Transverse colon (tissue), 4 donors: ENCODE measurements around the gene TMEM123. TPM values are rescaled to one million over a fixed set of nuclear protein-coding genes. Genes with fewer than 3 reads are reported as not detected.

Experiments
- DNase-seq: peaks from one replicate; pipeline ENCODE4 v3.0.0-alpha.2; 2019
- H3K27ac ChIP-seq, 4 donors: fragments of 200-600 bp; sonication (generic); 2 replicates each; pipeline ENCODE4 v1.5.1; 2016 to 2018; ENCODE audit warnings: inconsistent platforms in 4 of 4
- H3K27me3 ChIP-seq: fragments of 200-600 bp; sonication (generic); 2 replicates; pipeline ENCODE4 v1.5.1; 2017; ENCODE audit warnings: inconsistent platforms
- H3K36me3 ChIP-seq, 4 donors: fragments of 200-600 bp; sonication (generic); 2 replicates each; pipeline ENCODE4 v1.5.1; 2017 to 2019; ENCODE audit warnings: inconsistent platforms in 4 of 4
- H3K4me1 ChIP-seq, 4 donors: fragments of 200-600 bp; sonication (generic); 2 replicates each; pipeline ENCODE4 v1.5.1; 2017 to 2020; ENCODE audit warnings: inconsistent platforms in 4 of 4
- H3K4me3 ChIP-seq, 4 donors: fragments of 200-600 bp; sonication (generic); 1 replicate in 1 of 4; 2 replicates in 3 of 4; pipeline versions ENCODE4 v1.5.1 to v1.6.1; 2017 to 2019; ENCODE audit warnings: inconsistent platforms in 4 of 4
- H3K9me3 ChIP-seq, 2 donors: fragments of 200-600 bp; sonication (generic); 2 replicates each; pipeline ENCODE4 v1.5.1; 2017 to 2019; ENCODE audit warnings: inconsistent platforms in 2 of 2
- EP300 ChIP-seq: sonication (generic); formaldehyde crosslinking; IDR thresholded peaks from one replicate; pipeline ENCODE4 v1.6.1; 2017; ENCODE audit warnings: antibody characterized with exemption, low read depth
- POLR2A ChIP-seq: fragments of 450-650 bp; IDR thresholded peaks from one replicate; pipeline ENCODE4 v1.6.1; 2016; ENCODE audit warnings: antibody characterized with exemption, mild to moderate bottlenecking, moderate library complexity
- POLR2AphosphoS5 ChIP-seq, 3 donors: sonication (generic); formaldehyde crosslinking; IDR thresholded peaks; one replicate each; pipeline ENCODE4 v1.6.1; 2016; ENCODE audit warnings: antibody characterized with exemption in 3 of 3
- WGBS, 2 donors: methylation state at CpG; one replicate each; pipeline ENCODE4 v1.1.5; 2018; ENCODE audit warnings: low coverage in 1 of 2; 5-methylcytosine and 5-hydroxymethylcytosine counted together
- in situ Hi-C, 4 donors: fragments of 200-750 bp; cut with MboI; loops; one replicate each; pipeline versions ENCODE4 v1.15.0 to v1.15.1; 2017; ENCODE audit warnings: low sequenced_read_pairs in 3 of 4, low pct_ligation_motif_present in 1 of 4, low pct_unique_long_range_greater_than_20kb in 1 of 4
- intact Hi-C: fragments of 100-400 bp; cut with DNase I; formaldehyde crosslinking; loops from one replicate; pipeline ENCODE4 v1.15.1; 2023; ENCODE audit warnings: low total_unique reads
- total RNA-seq, 4 donors: library from RNA; depleted of rRNA; stranded (reverse); fragments of >200 nt; gene quantifications; one replicate each; pipeline ENCODE4 v1.1.0, GENCODE V29; 2016
- TF ChIP-seq, protein P1 (sequence below), 5 experiments: fragments of 200-600 bp in 3 of 5; fragments of 450-650 bp in 2 of 5; sonication (generic) in 3 of 5; IDR thresholded peaks; 1 replicate in 2 of 5; 2 replicates in 3 of 5; pipeline ENCODE4 v1.5.1; 2016 to 2017; ENCODE audit warnings: antibody characterized with exemption in 5 of 5, inconsistent platforms in 3 of 5, mild to moderate bottlenecking in 2 of 5, moderate library complexity in 1 of 5

TMEM123 gene
- total RNA-seq, 4 donors from 2014 or later: 55.4 to 137 (median 104) TPM

DNA sequence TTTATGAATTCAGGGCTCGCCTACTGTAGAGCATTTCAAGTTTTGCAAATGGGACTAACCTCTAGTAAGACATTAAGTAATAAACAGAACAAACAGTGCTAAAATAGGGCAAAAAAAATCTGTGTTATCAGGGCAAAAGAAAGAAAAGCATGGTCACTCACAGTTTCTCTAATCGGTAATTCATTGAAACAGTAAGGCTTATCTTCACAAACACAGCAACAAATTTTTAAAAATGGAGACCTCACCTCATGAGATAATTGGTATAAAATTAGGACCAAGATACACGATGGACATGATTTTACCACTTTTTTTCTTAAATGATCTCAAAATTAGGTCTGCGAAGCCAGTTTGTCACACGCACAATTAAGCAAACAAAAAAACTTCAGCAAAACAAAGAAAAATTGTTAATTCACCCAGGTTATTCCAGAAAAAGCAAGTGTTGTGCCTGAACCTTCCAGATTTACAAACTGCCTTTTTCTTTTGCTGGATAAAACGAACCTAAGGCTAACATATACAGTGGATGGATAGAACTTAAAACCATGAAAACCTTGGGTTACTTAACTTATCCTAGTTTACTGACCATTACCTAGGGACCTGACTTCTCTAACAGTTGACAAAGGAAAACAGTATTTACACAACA, 1.4 kb downstream of the TMEM123 start:
- no peaks in the 10 kb centered on the region for H3K36me3 ChIP-seq
- in situ Hi-C loops: no loop called here
- peak overlapping the region; percentile 90 to 99 (median 96) for H3K27ac ChIP-seq
- peak overlapping the region; percentile 68 to 95 (median 84) for H3K4me3 ChIP-seq
- no peak for DNase-seq
- WGBS, 2 donors: 6 to 7% methylated on average over 6 of the region's 6 CpGs
- H3K27me3 ChIP-seq: no peaks in the 10 kb centered on the region
- intact Hi-C loops: no loop called here
- H3K9me3 ChIP-seq: no peaks in the 10 kb centered on the region
- no peak for TF ChIP-seq POLR2AphosphoS5 (IDR thresholded peaks at IDR 0.05)
- TF ChIP-seq, protein P1, sequence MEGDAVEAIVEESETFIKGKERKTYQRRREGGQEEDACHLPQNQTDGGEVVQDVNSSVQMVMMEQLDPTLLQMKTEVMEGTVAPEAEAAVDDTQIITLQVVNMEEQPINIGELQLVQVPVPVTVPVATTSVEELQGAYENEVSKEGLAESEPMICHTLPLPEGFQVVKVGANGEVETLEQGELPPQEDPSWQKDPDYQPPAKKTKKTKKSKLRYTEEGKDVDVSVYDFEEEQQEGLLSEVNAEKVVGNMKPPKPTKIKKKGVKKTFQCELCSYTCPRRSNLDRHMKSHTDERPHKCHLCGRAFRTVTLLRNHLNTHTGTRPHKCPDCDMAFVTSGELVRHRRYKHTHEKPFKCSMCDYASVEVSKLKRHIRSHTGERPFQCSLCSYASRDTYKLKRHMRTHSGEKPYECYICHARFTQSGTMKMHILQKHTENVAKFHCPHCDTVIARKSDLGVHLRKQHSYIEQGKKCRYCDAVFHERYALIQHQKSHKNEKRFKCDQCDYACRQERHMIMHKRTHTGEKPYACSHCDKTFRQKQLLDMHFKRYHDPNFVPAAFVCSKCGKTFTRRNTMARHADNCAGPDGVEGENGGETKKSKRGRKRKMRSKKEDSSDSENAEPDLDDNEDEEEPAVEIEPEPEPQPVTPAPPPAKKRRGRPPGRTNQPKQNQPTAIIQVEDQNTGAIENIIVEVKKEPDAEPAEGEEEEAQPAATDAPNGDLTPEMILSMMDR (IDR thresholded peaks at IDR 0.05): no peak
- no peak for TF ChIP-seq EP300
- no peak for TF ChIP-seq POLR2A
- peaks cover 23 to 65% (median 38%) of the 10 kb centered on the region in 4 donors for H3K4me1 ChIP-seq

DNA sequence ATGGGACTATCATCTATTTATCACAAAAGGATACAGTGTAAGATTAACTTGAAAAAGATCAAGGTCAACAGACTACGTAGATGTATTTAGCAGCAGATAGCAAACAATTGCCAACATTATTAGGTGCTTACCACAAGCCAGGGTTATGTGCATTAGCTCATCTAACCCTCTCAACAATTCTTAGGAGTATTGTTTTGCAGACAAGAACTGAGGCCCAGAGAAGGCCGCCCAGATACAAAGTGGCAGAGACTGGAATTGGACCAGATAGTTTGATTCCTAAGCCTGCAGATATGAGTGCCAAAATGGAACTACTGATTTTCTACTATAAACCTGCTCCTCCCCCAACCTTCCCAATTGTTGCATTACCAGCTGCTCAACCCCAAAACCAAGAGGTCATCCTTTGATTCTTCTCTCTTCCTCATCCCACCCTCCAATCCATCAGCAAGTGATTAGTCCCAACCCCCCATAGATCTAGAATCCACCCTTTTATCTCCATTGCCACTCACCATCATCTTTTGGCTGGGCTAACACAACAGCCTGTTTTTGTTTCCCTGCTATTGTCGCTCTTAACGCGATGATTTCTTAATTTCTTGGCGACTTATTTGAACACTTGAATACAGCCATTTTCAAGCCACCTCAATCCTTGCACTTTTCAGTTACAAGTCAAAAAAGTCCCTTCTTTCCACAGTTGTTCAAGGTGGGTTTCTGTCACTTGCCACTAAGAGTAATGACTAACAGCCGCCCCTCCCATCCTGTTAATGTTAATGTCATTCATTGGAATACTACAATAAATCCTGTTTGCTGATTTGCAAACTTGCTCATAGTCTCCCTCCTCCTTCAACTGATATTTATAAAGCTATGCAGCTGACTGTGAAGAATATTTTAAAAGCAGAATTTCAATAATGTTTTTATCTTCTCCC, 2.7 kb downstream of the TMEM123 start:
- 79 to 87% methylated on average over 7 of the region's 7 CpGs for WGBS, 2 donors
- intact Hi-C loops: no loop called here

DNA sequence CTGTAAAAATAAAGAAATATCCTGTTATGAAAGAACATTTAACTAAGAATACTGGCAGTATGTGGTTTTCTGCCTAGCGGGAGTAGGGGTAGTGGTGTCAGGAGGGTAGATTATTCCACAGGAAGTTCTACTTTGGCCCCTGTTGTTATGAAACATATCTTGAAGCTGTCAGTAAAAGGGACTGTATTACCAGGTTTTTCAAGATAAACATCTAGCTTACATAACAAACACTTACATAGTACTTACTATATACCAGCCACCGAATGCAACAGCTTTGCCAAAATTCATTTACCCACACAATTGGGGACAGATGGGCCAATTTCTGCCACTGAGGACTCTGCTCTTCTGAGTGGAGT, 3.7 kb downstream of the TMEM123 start:
- no peak overlapping the region for H3K4me3 ChIP-seq
- DNase-seq: no peak
- TF ChIP-seq, protein P1 (IDR thresholded peaks at IDR 0.05): no peak
- TF ChIP-seq POLR2A (no peak), POLR2AphosphoS5 (IDR thresholded peaks at IDR 0.05) (no peak), EP300 (no peak)
- intact Hi-C loops (no loop called here), in situ Hi-C loops (loop anchor here in 1 of 4 donors (10.0 kb wide), 1 partner anchor 54 kb away; no protein-coding TSS in a partner anchor)
- H3K9me3 ChIP-seq: no peaks in the 10 kb centered on the region
- H3K27me3 ChIP-seq: no peaks in the 10 kb centered on the region
- WGBS, 2 donors: 70 to 76% methylated on average over 2 of the region's 2 CpGs
- H3K27ac ChIP-seq: peak overlapping the region in 3 of 4 donors; percentile 90 to 99 (median 93)
- H3K4me1 ChIP-seq: peaks cover 24 to 47% (median 38%) of the 10 kb centered on the region in 4 donors
- no peaks in the 10 kb centered on the region for H3K36me3 ChIP-seq

More for the DNA sequence above, 2.7 kb downstream of the TMEM123 start:
- H3K27ac ChIP-seq: peak overlapping the region; percentile 24 to 99 (median 92)
- H3K4me3 ChIP-seq: no peak overlapping the region
- H3K36me3 ChIP-seq: no peaks in the 10 kb centered on the region
- no peaks in the 10 kb centered on the region for H3K9me3 ChIP-seq
- no peak for DNase-seq
- TF ChIP-seq EP300 (no peak), POLR2A (no peak), POLR2AphosphoS5 (IDR thresholded peaks at IDR 0.05) (no peak)
- TF ChIP-seq, protein P1 (IDR thresholded peaks at IDR 0.05): no peak
- H3K4me1 ChIP-seq: peaks cover 24 to 57% (median 38%) of the 10 kb centered on the region in 4 donors
- in situ Hi-C loops: loop anchor here in 1 of 4 donors (10.0 kb wide), 1 partner anchor 55 kb away; no protein-coding TSS in a partner anchor
- no peaks in the 10 kb centered on the region for H3K27me3 ChIP-seq
